Parathyroid adenoma (tissue), 2 donors: Measurements from ENCODE around the gene EPAS1.

ENCODE experiments used
- H2AFZ ChIP-seq: fragments of 300-600 bp; sonication (generic); one replicate; pipeline ENCODE4 v1.7.0; 2017; ENCODE audit warnings: antibody characterized with exemption, mild to moderate bottlenecking
- H3K27ac ChIP-seq: fragments of 300-600 bp; sonication (generic); one replicate; pipeline ENCODE4 v1.7.0; 2017
- H3K27me3 ChIP-seq: fragments of 300-600 bp; sonication (generic); one replicate; pipeline ENCODE4 v1.7.0; 2017; ENCODE audit warnings: low read length; ENCODE audit not compliant: control insufficient read depth, insufficient read depth
- H3K36me3 ChIP-seq: fragments of 300-600 bp; sonication (generic); one replicate; pipeline ENCODE4 v1.7.0; 2017; ENCODE audit warnings: low read length; ENCODE audit not compliant: control insufficient read depth, insufficient read depth
- H3K4me1 ChIP-seq: fragments of 300-600 bp; sonication (generic); one replicate; pipeline ENCODE4 v1.7.0; 2017; ENCODE audit warnings: control low read depth
- H3K4me2 ChIP-seq: fragments of 300-600 bp; sonication (generic); one replicate; pipeline ENCODE4 v1.7.0; 2017; ENCODE audit warnings: low read length
- H3K4me3 ChIP-seq: fragments of 300-600 bp; sonication (generic); one replicate; pipeline ENCODE4 v1.7.0; 2017; ENCODE audit warnings: low read depth, low read length
- H3K79me2 ChIP-seq: fragments of 300-600 bp; sonication (generic); one replicate; pipeline ENCODE4 v1.7.0; 2017; ENCODE audit warnings: control low read depth
- H3K9ac ChIP-seq: fragments of 300-600 bp; sonication (generic); one replicate; pipeline ENCODE4 v1.7.0; 2017; ENCODE audit warnings: mild to moderate bottlenecking
- H3K9me3 ChIP-seq: fragments of 300-600 bp; sonication (generic); one replicate; pipeline ENCODE4 v1.7.0; 2017; ENCODE audit warnings: low read length; ENCODE audit not compliant: control insufficient read depth
- TF ChIP-seq, protein P1 (sequence below): fragments of 300-600 bp; sonication (generic); IDR thresholded peaks from one replicate; pipeline ENCODE4 v1.7.0; 2017; ENCODE audit warnings: antibody characterized with exemption, mild to moderate bottlenecking
- donor health status: primary hyperparathyroidism.

The EPAS1 gene

DNA sequence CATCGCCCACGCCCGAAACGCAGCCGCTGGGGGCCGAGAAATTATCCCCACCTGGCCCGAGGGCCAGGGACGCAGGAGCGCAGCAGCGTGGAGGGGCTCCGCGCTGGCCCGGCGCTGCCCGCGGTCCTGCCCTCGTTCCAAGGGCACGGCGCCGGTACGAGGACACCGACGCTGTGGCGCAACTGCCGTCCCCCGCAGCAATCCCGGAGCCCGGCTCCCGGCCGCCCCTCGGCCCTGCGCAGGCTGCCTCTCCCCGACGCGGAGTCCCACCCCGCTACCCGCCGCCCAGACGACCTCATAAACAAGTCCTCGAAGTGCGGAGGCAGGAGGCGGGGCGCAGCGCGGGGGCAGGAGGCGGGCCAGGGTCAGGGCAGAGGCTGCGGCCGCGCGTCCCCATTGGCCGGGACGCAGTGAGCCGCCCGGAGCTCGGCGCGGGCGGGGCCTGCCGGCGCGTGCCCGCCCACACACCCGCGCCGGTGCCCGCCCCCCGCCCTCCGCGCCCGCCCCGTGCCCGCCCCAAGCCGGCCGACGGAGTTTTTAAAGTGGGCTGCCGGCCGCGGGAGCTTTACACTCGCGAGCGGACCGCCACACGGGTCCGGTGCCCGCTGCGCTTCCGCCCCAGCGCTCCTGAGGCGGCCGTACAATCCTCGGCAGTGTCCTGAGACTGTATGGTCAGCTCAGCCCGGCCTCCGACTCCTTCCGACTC lies at the start of gene EPAS1:
TSS of gene EPAS1 (plus strand) at position 568 of the 706 bp plus-strand sequence. CDS start 505 bp downstream, outside the sequence.
- no peaks in the 10 kb centered on the region for H3K36me3 ChIP-seq
- H3K79me2 ChIP-seq = peaks cover 19% of the 10 kb centered on the region
- peak within 1 kb of the TSS; percentile 87 for H2AFZ ChIP-seq
- H3K4me2 ChIP-seq = peak within 1 kb of the TSS; percentile 98
- no peaks in the 10 kb centered on the region for H3K4me1 ChIP-seq
- H3K4me3 ChIP-seq = peak within 1 kb of the TSS; percentile 84
- H3K9ac ChIP-seq = peak within 1 kb of the TSS; percentile 68
- no peaks in the 10 kb centered on the region for H3K9me3 ChIP-seq
- H3K27me3 ChIP-seq = no peaks in the 10 kb centered on the region
- TF ChIP-seq, protein P1, sequence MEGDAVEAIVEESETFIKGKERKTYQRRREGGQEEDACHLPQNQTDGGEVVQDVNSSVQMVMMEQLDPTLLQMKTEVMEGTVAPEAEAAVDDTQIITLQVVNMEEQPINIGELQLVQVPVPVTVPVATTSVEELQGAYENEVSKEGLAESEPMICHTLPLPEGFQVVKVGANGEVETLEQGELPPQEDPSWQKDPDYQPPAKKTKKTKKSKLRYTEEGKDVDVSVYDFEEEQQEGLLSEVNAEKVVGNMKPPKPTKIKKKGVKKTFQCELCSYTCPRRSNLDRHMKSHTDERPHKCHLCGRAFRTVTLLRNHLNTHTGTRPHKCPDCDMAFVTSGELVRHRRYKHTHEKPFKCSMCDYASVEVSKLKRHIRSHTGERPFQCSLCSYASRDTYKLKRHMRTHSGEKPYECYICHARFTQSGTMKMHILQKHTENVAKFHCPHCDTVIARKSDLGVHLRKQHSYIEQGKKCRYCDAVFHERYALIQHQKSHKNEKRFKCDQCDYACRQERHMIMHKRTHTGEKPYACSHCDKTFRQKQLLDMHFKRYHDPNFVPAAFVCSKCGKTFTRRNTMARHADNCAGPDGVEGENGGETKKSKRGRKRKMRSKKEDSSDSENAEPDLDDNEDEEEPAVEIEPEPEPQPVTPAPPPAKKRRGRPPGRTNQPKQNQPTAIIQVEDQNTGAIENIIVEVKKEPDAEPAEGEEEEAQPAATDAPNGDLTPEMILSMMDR = no peak
- peak within 1 kb of the TSS; percentile 85 for H3K27ac ChIP-seq

DNA sequence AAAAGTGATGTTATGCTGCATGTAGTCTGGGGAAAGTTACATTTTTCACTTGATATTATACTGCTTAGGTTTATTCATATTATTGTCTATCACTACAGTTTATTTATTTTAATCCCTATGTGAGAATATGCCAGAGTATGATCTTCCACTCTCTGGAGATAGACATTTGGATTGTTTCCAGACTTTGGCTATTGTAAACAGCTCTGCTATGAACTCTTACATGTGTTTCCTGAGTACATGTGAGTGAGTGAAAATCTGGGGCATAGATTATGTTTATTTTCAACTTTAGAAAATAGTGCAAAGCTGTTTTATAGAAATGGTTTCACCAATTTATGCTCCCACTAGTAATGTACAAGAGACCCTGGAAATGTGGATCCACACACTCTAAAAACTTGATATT lies 49.0 kb upstream of the EPAS1 start:
- Histone ChIP-seq H3K27ac (no peak overlapping the region), H3K9me3 (no peaks in the 10 kb centered on the region), H3K4me2 (no peak overlapping the region), H3K9ac (no peak overlapping the region), H3K4me3 (no peak overlapping the region), H2AFZ (no peak overlapping the region), H3K79me2 (no peaks in the 10 kb centered on the region), H3K27me3 (no peaks in the 10 kb centered on the region), H3K36me3 (no peaks in the 10 kb centered on the region), H3K4me1 (peaks cover 8% of the 10 kb centered on the region)
- TF ChIP-seq, protein P1 = no peak

DNA sequence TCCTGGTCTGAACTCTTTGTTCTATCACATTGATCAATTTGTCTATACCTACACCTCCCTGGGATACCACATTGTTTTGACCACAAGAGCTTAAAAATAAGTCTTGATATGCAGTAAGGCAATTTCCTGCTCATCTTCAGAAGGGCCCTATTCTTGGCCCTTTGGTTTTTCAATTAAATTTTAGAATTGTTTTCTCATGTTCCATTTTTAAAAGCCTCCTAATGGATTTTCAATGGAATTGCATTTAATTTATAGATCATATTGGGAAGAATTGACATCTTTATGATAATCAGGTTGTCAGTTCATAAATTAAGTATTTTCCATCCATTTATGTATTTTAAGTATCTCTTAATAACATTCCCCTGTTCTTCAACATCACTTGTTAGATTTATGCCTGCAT lies 47.6 kb upstream of the EPAS1 start:
- no peaks in the 10 kb centered on the region for H3K27me3 ChIP-seq
- H3K9ac ChIP-seq = no peak overlapping the region
- H3K79me2 ChIP-seq = no peaks in the 10 kb centered on the region
- no peaks in the 10 kb centered on the region for H3K36me3 ChIP-seq
- H3K9me3 ChIP-seq = no peaks in the 10 kb centered on the region
- TF ChIP-seq, protein P1 = no peak
- peaks cover 10% of the 10 kb centered on the region for H3K4me1 ChIP-seq
- no peak overlapping the region for H3K4me3 ChIP-seq
- H3K27ac ChIP-seq = no peak overlapping the region
- no peak overlapping the region for H2AFZ ChIP-seq
- no peak overlapping the region for H3K4me2 ChIP-seq

DNA sequence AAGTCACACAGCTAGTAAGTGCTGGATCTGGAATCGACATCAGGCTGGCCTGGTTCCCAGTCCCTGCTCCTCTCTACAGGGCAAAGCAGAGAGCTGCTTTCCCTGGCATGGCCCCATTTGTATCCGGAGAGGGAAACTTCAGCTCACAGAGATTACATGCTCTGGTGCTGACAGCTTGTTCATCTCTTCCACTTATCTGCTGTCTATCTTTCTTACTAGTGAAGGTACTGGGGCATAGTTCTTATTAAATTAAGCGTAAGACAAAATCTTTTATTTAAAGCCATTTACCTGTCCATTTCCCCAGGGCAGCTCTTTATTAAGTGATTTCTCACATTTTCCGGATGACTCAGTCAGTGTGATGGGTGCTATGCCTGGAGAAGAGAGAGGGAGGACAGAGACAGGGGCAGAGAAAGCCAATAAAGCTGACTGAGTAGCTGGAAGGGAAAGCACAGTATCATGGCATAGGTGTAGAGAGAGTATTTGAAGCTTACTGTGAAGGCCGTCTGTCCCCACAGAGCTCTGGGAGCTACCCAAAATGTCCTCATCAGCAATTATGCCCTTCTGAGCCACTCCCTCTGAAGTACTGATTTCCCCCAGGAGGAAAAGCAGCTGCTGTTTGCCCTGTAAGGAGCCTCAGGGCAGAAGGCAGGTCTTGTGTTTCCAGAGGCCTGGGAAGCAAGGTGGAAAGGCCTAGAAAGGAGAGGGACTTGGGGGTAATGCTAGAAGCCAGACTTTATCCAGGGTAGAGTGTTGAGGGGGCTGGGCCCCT lies 44.1 kb upstream of the EPAS1 start:
- Histone ChIP-seq H3K27ac (no peak overlapping the region), H3K4me1 (peaks cover 10% of the 10 kb centered on the region), H3K27me3 (no peaks in the 10 kb centered on the region), H3K36me3 (no peaks in the 10 kb centered on the region), H3K9me3 (no peaks in the 10 kb centered on the region), H3K9ac (no peak overlapping the region), H3K79me2 (no peaks in the 10 kb centered on the region), H3K4me2 (peak overlapping the region; percentile 0), H2AFZ (peak overlapping the region; percentile 14), H3K4me3 (no peak overlapping the region)
- TF ChIP-seq, protein P1 = no peak
